ENCODE measurements around the gene DGLUCY. TPM values are rescaled to one million over a fixed set of nuclear protein-coding genes. Genes with fewer than 3 reads are reported as not detected.

DGLUCY gene
- total and polyA plus RNA-seq, 2 experiments from 2014 or later: 82.7 to 90.0 TPM

- Histone ChIP-seq H3K27ac (no peak overlapping the region), H3K4me1 (ENCODE audit: low read depth) (no peaks in the 10 kb centered on the region)
- TF ChIP-seq CTCF (IDR thresholded peaks at IDR 0.05; ENCODE audit: low read depth, low read length): no peak
Observed at GRCh38 chr14:91229743-91230200, 115.9 kb downstream of the DGLUCY start.

GRCh38 chr14:91230397-91231035, 116.6 kb downstream of the DGLUCY start:
- Histone ChIP-seq H3K27ac (no peak overlapping the region), H3K4me3 (no peak overlapping the region), H3K4me1 (ENCODE audit: low read depth) (no peaks in the 10 kb centered on the region)

More at GRCh38 chr14:91229743-91230200, 115.9 kb downstream of the DGLUCY start:
- H3K27me3 ChIP-seq: no peaks in the 10 kb centered on the region
- H3K9me3 ChIP-seq (ENCODE audit: low read depth): no peaks in the 10 kb centered on the region
- H3K4me3 ChIP-seq: no peak overlapping the region
- DNase-seq (ENCODE audit: low read depth in 1 of 2, low spot score in 1 of 2): peak in 1 of 2 donors; percentile 47
- H3K36me3 ChIP-seq: no peaks in the 10 kb centered on the region

GRCh38 chr14:91231446-91231845, 117.6 kb downstream of the DGLUCY start:
- no peak overlapping the region for H3K27ac ChIP-seq
- H3K4me1 ChIP-seq (ENCODE audit: low read depth): no peaks in the 10 kb centered on the region
- no peaks in the 10 kb centered on the region for H3K27me3 ChIP-seq
- H3K9me3 ChIP-seq (ENCODE audit: low read depth): no peaks in the 10 kb centered on the region
- H3K4me3 ChIP-seq: no peak overlapping the region
- no peak for DNase-seq (ENCODE audit: low read depth in 1 of 2, low spot score in 1 of 2)
- H3K36me3 ChIP-seq: no peaks in the 10 kb centered on the region
- TF ChIP-seq CTCF (IDR thresholded peaks at IDR 0.05; ENCODE audit: low read depth, low read length): no peak

More at GRCh38 chr14:91230397-91231035, 116.6 kb downstream of the DGLUCY start:
- Histone ChIP-seq H3K36me3 (no peaks in the 10 kb centered on the region), H3K27me3 (no peaks in the 10 kb centered on the region), H3K9me3 (ENCODE audit: low read depth) (no peaks in the 10 kb centered on the region)
- DNase-seq (ENCODE audit: low read depth in 1 of 2, low spot score in 1 of 2): no peak
- TF ChIP-seq CTCF (IDR thresholded peaks at IDR 0.05; ENCODE audit: low read depth, low read length): no peak

- Histone ChIP-seq H3K27ac (no peak overlapping the region), H3K36me3 (no peaks in the 10 kb centered on the region), H3K27me3 (no peaks in the 10 kb centered on the region), H3K4me3 (no peak overlapping the region), H3K9me3 (ENCODE audit: low read depth) (no peaks in the 10 kb centered on the region), H3K4me1 (ENCODE audit: low read depth) (no peaks in the 10 kb centered on the region)
- no peak for TF ChIP-seq CTCF (IDR thresholded peaks at IDR 0.05; ENCODE audit: low read depth, low read length)
- no peak for DNase-seq (ENCODE audit: low read depth in 1 of 2, low spot score in 1 of 2)
Observed at GRCh38 chr14:91232052-91232451, 118.2 kb downstream of the DGLUCY start.

- no peaks in the 10 kb centered on the region for H3K4me1 ChIP-seq (ENCODE audit: low read depth)
- H3K4me3 ChIP-seq: no peak overlapping the region
- no peak for TF ChIP-seq CTCF (IDR thresholded peaks at IDR 0.05; ENCODE audit: low read depth, low read length)
- H3K27me3 ChIP-seq: no peaks in the 10 kb centered on the region
- H3K9me3 ChIP-seq (ENCODE audit: low read depth): no peaks in the 10 kb centered on the region
- no peak overlapping the region for H3K27ac ChIP-seq
- no peak for DNase-seq (ENCODE audit: low read depth in 1 of 2, low spot score in 1 of 2)
- H3K36me3 ChIP-seq: no peaks in the 10 kb centered on the region
Observed at GRCh38 chr14:91232603-91233002, 118.7 kb downstream of the DGLUCY start.
